GM12892 (cell line): ENCODE measurements around the gene HES6.

Experiments
- DNase-seq: peaks from one replicate; pipeline ENCODE4 v3.0.0; 2011; ENCODE audit not compliant: insufficient read length
- FAIRE-seq: peaks from 2 replicates; lab custom pipeline; 2011; peaks lifted over from hg19 to GRCh38; lab: Jason Lieb, UNC
- POLR2A ChIP-seq: IDR thresholded peaks from 2 replicates; pipeline ENCODE4 v1.6.1; 2011; ENCODE audit warnings: low read depth, low read length, control low read depth
- POLR2AphosphoS5 ChIP-seq: IDR thresholded peaks from 2 replicates; pipeline ENCODE4 v1.6.1; 2011; ENCODE audit warnings: low read depth, low read length, control low read depth
- TAF1 ChIP-seq: IDR thresholded peaks from 2 replicates; pipeline ENCODE4 v1.6.1; 2011; ENCODE audit warnings: low read depth, mild to moderate bottlenecking, control low read depth, low read length, borderline replicate concordance

The HES6 gene

DNA sequence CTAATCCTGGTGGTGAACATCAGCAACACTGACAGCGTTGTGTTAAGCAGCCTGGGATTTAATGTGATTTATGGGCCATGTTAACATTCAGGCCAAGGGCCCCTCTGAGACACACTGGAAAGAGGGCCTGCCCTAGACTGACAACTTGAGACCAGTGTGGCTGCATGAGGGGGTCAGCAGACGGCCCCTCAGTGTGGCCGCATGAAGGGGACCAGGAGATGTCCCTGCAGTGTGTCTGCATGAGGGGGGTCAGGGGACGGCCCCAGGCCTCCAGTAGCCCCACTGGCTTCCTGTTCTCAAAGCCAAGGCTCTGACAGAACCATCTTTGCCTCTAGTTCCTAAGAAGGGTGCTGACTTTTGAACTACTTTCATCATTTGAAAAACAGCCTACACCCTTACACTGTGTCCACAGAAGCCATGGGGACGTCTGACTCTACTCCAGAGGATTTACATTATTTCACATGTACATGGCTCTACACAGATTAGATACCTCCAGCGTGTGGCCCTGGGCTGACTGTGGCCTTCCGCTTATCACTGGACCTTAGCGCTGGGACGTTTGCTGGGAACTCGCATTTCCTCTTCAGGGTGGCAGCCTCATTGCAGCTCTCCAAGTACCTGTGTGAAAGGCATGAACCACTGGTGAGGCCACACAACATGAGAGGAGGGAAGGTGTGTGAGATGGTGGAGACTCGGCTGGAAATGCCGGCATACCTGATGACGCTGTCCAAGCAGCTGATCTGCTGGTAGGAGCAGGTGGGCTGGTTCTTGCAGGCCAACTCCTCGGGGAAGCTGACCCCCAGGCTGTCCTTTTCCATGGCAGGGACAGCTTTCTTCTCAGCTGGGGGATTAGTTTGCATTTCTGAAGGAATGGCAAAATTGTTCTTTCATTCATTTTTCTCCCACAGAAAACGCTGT, 18.2 kb upstream of the HES6 start:
- FAIRE-seq = no peak
- no peak for DNase-seq
- no peak; the same call in 1 of the 2 replicates for TF ChIP-seq POLR2AphosphoS5
- TF ChIP-seq TAF1 = no peak
- TF ChIP-seq POLR2A = no peak

- DNase-seq (peak; percentile 71), FAIRE-seq (no peak)
- TF ChIP-seq POLR2AphosphoS5 (no peak), TAF1 (no peak), POLR2A (no peak)
Measured at GRCh38 chr2:238256594-238257104, 16.8 kb upstream of the HES6 start.

GRCh38 chr2:238256111-238256510, 16.3 kb upstream of the HES6 start:
- DNase-seq (no peak), FAIRE-seq (no peak)

DNA sequence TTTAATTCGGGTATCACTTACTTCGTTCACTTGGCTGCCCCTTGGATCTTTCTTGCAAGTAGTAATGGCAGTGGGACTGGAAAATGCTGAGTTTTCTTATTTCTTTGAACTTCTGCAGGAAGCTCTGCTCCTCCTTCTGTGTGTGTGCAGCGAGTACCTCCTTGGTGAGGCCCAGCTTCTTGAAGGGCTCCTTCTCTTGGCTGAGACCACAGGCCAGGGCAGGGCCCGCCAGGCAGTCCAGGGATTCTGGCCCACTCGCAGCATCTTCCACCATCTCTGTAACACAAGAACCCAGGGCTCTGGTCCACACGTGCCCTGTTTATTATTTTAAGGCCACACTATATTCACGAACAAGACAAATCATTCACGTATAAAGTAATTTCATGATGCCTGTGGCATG, 15.8 kb upstream of the HES6 start:
- FAIRE-seq (no peak), DNase-seq (no peak)
- TF ChIP-seq POLR2AphosphoS5 (no peak), POLR2A (no peak), TAF1 (no peak)

More at GRCh38 chr2:238256111-238256510, 16.3 kb upstream of the HES6 start:
- TF ChIP-seq POLR2AphosphoS5 (no peak), POLR2A (no peak), TAF1 (no peak)

GRCh38 chr2:238255151-238255551, 15.3 kb upstream of the HES6 start:
- FAIRE-seq (no peak), DNase-seq (no peak)
- no peak for TF ChIP-seq TAF1
- no peak for TF ChIP-seq POLR2A
- no peak for TF ChIP-seq POLR2AphosphoS5

DNA sequence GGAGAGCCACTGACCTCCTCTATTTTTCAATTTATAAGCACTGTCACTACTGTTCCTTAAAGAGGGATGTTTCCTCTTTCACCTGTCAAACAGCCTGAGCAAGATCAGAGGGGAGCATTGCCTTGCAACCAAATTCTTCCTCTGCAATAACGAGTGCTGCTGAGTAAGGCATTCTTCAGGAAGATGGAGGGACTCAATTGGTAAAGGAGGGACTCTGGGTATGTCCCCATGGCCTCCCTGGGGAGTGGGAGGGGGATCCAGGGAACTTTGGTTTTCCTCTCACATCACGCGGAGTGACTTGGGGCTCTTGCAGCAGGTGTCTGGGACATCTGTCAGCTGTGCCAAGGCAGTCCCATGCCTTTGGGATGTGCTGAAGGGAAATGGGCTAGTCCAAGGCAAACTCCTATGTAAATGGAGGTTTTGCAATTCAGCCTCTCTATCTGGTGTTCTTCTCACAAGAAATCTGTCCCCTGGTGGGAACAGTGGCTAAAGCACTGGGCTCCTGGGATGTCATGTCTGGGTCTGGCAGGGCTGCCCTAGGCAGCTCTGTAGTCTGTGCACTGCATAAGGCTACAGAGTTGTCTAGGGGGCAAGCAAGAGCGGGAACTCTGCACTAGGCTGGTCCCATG, 14.4 kb upstream of the HES6 start:
- FAIRE-seq = no peak
- TF ChIP-seq POLR2AphosphoS5 = no peak
- TF ChIP-seq TAF1 = no peak
- TF ChIP-seq POLR2A = no peak
- no peak for DNase-seq

- no peak for TF ChIP-seq POLR2A
- no peak for TF ChIP-seq POLR2AphosphoS5
- no peak for TF ChIP-seq TAF1
- DNase-seq (no peak), FAIRE-seq (no peak)
Measured at GRCh38 chr2:238252766-238253630, 13.2 kb upstream of the HES6 start.

GRCh38 chr2:238251986-238252385, 12.1 kb upstream of the HES6 start:
- FAIRE-seq (no peak), DNase-seq (no peak)
- TF ChIP-seq TAF1 = no peak
- TF ChIP-seq POLR2AphosphoS5 = no peak
- no peak for TF ChIP-seq POLR2A

DNA sequence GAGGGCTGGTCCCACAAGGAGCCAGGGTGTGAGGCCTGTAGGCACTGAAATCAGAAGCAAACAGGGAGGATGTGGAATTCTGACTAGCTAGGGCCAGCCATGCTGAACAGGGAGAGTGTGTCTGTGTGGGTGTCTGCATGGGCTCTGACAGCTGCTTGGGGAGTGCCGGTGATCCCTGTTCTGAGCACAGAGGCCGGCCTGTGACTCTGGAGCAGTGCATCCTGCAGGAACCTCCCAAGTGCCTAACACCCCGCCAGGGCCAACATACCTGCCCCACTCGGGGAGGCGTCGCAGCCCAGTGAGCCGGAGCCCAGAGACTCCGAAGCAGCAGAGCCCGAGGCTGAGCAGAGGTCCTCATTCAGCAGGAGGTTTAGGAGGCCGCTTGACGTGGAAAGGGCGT, 11.5 kb upstream of the HES6 start:
- TF ChIP-seq POLR2AphosphoS5 = no peak
- TF ChIP-seq POLR2A = no peak
- TF ChIP-seq TAF1 = no peak
- no peak for FAIRE-seq
- no peak for DNase-seq

DNA sequence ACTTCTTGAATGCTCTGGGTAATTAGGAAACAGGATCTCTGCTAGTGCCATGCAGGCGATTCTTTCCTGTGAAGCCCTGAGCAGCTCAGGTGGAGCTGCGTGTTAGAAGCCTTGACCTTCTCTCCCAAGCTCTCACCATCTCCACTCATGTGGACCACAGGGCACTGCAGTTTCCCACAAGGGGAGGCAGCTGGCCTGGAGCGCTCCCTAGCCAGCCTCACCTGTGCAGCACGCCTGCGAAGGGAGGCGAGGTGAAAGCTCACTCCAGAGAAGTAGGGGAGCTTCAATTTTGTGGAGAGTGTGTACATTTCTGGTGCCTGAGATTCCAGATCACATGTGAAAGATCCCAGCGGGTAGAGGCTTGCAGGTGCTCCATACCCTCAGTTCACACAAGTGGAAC, 11.1 kb upstream of the HES6 start:
- TF ChIP-seq POLR2AphosphoS5 (no peak), POLR2A (no peak), TAF1 (no peak)
- FAIRE-seq (no peak), DNase-seq (no peak)

- FAIRE-seq = no peak
- no peak for TF ChIP-seq TAF1
- TF ChIP-seq POLR2A = no peak
- TF ChIP-seq POLR2AphosphoS5 = no peak
- no peak for DNase-seq
Measured at GRCh38 chr2:238247841-238248453, 8.1 kb upstream of the HES6 start.
